Panc1 (cell line): ENCODE measurements around the gene FBXL16. TPM values are rescaled to one million over a fixed set of nuclear protein-coding genes. Genes with fewer than 3 reads are reported as not detected.

Experiments
- ATAC-seq: fragments of 200-7000 bp; cut with Tn5 transposase; 2 replicates; pipeline ENCODE4 v1.9.1; 2020; ENCODE audit warnings: mild to moderate bottlenecking, moderate library complexity
- BruUV-seq: library from RNA; stranded (reverse); fragments of 400-500 nt; replicated peaks from 2 replicates; lab custom pipeline; 2021; lab: Mats Ljungman, UMichigan
- CTCF ChIA-PET: fragments of 300-600 bp; sonication (Branson Sonifier 250); formaldehyde crosslinking; loops from one replicate; lab custom pipeline; 2022; ENCODE audit warnings: antibody characterized with exemption; lab: Charles Lee
- POLR2A ChIA-PET: fragments of 300-600 bp; sonication (Branson Sonifier 250); formaldehyde crosslinking; loops from one replicate; lab custom pipeline; 2022; ENCODE audit warnings: antibody characterized with exemption; lab: Charles Lee
- DNase-seq: peaks from one replicate; pipeline ENCODE4 v3.0.0-alpha.2; 2010; ENCODE audit warnings: low read depth, low spot score
- H3K27ac ChIP-seq: 2 replicates; pipeline ENCODE4 v1.5.1; 2011; ENCODE audit warnings: mild to moderate bottlenecking, low read length, inconsistent platforms
- H3K27me3 ChIP-seq: fragments of 200-500 bp; sonication (Bioruptor generic); 2 replicates; pipeline ENCODE4 v1.6.0; 2014; ENCODE audit warnings: low read length, inconsistent platforms; ENCODE audit not compliant: control insufficient read depth, insufficient read depth
- H3K36me3 ChIP-seq: fragments of 200-500 bp; sonication (Bioruptor generic); 2 replicates; pipeline ENCODE4 v1.5.1; 2014; ENCODE audit warnings: inconsistent platforms, mild to moderate bottlenecking, low read length, moderate library complexity; ENCODE audit not compliant: control insufficient read depth, insufficient read depth
- H3K4me1 ChIP-seq: 2 replicates; pipeline ENCODE4 v1.5.1; 2011; ENCODE audit warnings: inconsistent platforms, mild to moderate bottlenecking, low read length, moderate library complexity; ENCODE audit not compliant: control insufficient read depth, insufficient read depth
- H3K4me3 ChIP-seq, 2 experiments: 2 replicates each; pipeline ENCODE4 v1.5.1; 2011 to 2012; ENCODE audit warnings: low read depth in 2 of 2, low read length in 2 of 2, mild to moderate bottlenecking in 2 of 2, inconsistent platforms in 1 of 2, moderate library complexity in 1 of 2
- H3K9me3 ChIP-seq: fragments of 200-500 bp; sonication (Bioruptor generic); 2 replicates; pipeline ENCODE4 v1.5.1; 2014; ENCODE audit warnings: low read depth, mild to moderate bottlenecking, inconsistent platforms, low read length, moderate library complexity; ENCODE audit not compliant: control insufficient read depth, insufficient read depth
- POLR2AphosphoS5 ChIP-seq: IDR thresholded peaks from 2 replicates; pipeline ENCODE4 v1.6.1; 2012; ENCODE audit warnings: mild to moderate bottlenecking, low read depth, low read length, moderate library complexity
- SIN3A ChIP-seq: IDR thresholded peaks from 2 replicates; pipeline ENCODE4 v1.6.1; 2012; ENCODE audit warnings: low read depth, mild to moderate bottlenecking, low read length, moderate library complexity, borderline replicate concordance; ENCODE audit not compliant: insufficient read depth
- TCF7L2 ChIP-seq: IDR thresholded peaks from 2 replicates; pipeline ENCODE4 v1.6.1; 2011; ENCODE audit warnings: mild to moderate bottlenecking, low read depth, low read length, inconsistent platforms
- in situ Hi-C: cut with HindIII; loops from 2 replicates; pipeline ENCODE4 v1.10.0; 2016; ENCODE audit warnings: low sequenced_read_pairs, low pct_unique_long_range_greater_than_20kb
- intact Hi-C: fragments of 100-400 bp; cut with micrococcal nuclease; formaldehyde crosslinking; loops from one replicate; pipeline ENCODE4 v1.10.0; 2022; ENCODE audit not compliant: unreplicated experiment
- total RNA-seq: library from RNA; stranded (reverse); gene quantifications from one replicate; pipeline ENCODE4 v1.2.1, GENCODE V29; 2021; ENCODE audit not compliant: unreplicated experiment
- TF ChIP-seq, protein P1 (sequence below): fragments of 450-650 bp; IDR thresholded peaks from 2 replicates; pipeline ENCODE4 v1.5.1; 2017; ENCODE audit warnings: mild to moderate bottlenecking
- TF ChIP-seq, protein P2 (sequence below), 2 experiments: IDR thresholded peaks; 2 replicates each; pipeline ENCODE4 v1.6.1; 2011 to 2012; ENCODE audit warnings: low read depth in 2 of 2, control low read depth in 1 of 2, low read length in 1 of 2, mild to moderate bottlenecking in 1 of 2, moderate library complexity in 1 of 2; ENCODE audit not compliant: insufficient read depth in 1 of 2

FBXL16 gene
- total RNA-seq, 1 experiment from 2014 or later, result 28.0 TPM

DNA sequence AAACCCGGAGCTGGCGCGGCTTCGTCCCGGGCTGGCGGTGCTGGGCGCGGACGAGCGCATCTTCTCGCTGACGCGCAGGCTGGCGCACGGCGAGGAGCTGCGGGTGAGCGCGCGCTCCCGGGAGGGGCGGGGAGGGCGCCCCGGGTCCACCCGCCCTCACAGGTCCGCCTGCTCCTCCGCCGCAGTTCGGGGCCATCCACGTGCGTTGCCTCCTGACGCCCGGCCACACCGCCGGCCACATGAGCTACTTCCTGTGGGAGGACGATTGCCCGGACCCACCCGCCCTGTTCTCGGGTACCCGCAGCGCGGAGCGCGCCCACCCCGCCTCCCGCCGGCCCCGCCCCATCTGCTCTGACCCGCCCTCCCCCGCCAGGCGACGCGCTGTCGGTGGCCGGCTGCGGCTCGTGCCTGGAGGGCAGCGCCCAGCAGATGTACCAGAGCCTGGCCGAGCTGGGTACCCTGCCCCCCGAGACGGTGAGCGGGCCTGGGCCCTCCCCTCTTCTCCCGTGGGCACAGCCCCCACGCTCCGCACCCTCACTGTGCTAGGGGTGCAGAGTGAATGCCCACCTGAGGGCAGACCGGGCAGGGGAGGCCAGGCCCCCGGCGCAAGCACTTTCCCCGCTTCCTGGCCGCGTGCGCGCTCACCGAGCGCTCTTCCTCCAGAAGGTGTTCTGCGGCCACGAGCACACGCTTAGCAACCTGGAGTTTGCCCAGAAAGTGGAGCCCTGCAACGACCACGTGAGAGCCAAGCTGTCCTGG, 22.7 kb upstream of the FBXL16 start:
- ChIA-PET POLR2A (interaction anchor here (0.7 kb wide), 1 partner anchor 56 kb away, joined by 10 read pairs; no protein-coding TSS in a partner anchor), CTCF (interaction anchor here (0.8 kb wide), 1 partner anchor 329 kb away, joined by 3 read pairs; no protein-coding TSS in a partner anchor)
- peak; percentile 76; the same call in 1 of the 2 replicates for TF ChIP-seq SIN3A
- TF ChIP-seq POLR2AphosphoS5, result no peak; the same call in none of the 2 replicates
- TF ChIP-seq, protein P1, sequence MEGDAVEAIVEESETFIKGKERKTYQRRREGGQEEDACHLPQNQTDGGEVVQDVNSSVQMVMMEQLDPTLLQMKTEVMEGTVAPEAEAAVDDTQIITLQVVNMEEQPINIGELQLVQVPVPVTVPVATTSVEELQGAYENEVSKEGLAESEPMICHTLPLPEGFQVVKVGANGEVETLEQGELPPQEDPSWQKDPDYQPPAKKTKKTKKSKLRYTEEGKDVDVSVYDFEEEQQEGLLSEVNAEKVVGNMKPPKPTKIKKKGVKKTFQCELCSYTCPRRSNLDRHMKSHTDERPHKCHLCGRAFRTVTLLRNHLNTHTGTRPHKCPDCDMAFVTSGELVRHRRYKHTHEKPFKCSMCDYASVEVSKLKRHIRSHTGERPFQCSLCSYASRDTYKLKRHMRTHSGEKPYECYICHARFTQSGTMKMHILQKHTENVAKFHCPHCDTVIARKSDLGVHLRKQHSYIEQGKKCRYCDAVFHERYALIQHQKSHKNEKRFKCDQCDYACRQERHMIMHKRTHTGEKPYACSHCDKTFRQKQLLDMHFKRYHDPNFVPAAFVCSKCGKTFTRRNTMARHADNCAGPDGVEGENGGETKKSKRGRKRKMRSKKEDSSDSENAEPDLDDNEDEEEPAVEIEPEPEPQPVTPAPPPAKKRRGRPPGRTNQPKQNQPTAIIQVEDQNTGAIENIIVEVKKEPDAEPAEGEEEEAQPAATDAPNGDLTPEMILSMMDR, result no peak
- TF ChIP-seq, protein P2, sequence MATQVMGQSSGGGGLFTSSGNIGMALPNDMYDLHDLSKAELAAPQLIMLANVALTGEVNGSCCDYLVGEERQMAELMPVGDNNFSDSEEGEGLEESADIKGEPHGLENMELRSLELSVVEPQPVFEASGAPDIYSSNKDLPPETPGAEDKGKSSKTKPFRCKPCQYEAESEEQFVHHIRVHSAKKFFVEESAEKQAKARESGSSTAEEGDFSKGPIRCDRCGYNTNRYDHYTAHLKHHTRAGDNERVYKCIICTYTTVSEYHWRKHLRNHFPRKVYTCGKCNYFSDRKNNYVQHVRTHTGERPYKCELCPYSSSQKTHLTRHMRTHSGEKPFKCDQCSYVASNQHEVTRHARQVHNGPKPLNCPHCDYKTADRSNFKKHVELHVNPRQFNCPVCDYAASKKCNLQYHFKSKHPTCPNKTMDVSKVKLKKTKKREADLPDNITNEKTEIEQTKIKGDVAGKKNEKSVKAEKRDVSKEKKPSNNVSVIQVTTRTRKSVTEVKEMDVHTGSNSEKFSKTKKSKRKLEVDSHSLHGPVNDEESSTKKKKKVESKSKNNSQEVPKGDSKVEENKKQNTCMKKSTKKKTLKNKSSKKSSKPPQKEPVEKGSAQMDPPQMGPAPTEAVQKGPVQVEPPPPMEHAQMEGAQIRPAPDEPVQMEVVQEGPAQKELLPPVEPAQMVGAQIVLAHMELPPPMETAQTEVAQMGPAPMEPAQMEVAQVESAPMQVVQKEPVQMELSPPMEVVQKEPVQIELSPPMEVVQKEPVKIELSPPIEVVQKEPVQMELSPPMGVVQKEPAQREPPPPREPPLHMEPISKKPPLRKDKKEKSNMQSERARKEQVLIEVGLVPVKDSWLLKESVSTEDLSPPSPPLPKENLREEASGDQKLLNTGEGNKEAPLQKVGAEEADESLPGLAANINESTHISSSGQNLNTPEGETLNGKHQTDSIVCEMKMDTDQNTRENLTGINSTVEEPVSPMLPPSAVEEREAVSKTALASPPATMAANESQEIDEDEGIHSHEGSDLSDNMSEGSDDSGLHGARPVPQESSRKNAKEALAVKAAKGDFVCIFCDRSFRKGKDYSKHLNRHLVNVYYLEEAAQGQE (IDR thresholded peaks at IDR 0.05; ENCODE audit: insufficient read depth in 1 of 2, low read depth in 2 of 2, low read length in 1 of 2), result 0 out of 4 replicates have a peak, but pooled peaks of 1 of the 2 experiments have one; percentile 45
- Histone ChIP-seq H3K9me3 (no peaks in the 10 kb centered on the region), H3K4me3 (peak overlapping the region; percentile 64 to 74), H3K36me3 (no peaks in the 10 kb centered on the region), H3K4me1 (peaks cover 13% of the 10 kb centered on the region), H3K27ac (peak overlapping the region; percentile 79), H3K27me3 (no peaks in the 10 kb centered on the region)
- no TSS peak for BruUV-seq
- DNase-seq (no peak), ATAC-seq (peak; percentile 60)
- in situ Hi-C loops (no loop called here), intact Hi-C loops (no loop called here)

DNA sequence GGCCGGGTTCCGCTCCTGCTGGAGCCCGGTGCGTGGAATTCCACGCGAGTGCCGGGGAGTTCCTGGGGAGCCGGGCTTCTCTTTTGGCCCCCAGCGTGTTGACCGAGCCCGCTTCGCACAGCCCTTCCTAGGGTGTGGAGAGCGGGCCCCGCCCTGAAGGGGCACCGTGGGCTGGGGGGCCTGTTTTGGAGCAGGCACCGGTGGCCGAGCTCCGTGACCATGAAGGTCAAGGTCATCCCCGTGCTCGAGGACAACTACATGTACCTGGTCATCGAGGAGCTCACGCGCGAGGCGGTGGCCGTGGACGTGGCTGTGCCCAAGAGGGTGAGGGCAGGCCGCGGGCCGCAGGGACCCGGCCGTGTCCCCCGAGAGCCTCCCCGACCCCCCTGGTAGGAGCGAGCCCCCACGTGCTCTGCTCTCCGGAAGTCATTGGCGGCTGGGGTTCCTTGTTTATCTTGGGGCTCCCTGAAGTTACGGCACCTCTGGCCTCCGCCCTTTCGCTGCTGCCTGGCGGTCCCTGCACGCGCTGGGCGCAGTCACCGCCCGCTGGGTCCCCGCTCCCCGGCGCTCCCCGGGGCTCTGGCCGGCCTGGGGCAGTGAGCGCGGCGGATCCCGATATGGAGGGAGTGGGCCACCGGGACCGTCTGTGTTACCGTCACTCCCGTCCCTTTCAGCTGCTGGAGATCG, 21.8 kb upstream of the FBXL16 start:
- CTCF ChIA-PET, result interaction anchor here (0.8 kb wide), 1 partner anchor 329 kb away, joined by 3 read pairs; no protein-coding TSS in a partner anchor
- peaks cover 13% of the 10 kb centered on the region for H3K4me1 ChIP-seq
- peak overlapping the region; percentile 88 for H3K27ac ChIP-seq
- H3K9me3 ChIP-seq, result no peaks in the 10 kb centered on the region
- in situ Hi-C loops, result no loop called here
- H3K36me3 ChIP-seq, result no peaks in the 10 kb centered on the region
- ATAC-seq (peak; percentile 3; the same call in 1 of the 2 replicates), DNase-seq (no peak)
- TF ChIP-seq, protein P1, result no peak
- peak; percentile 10; the same call in 1 of the 2 replicates for TF ChIP-seq POLR2AphosphoS5
- TF ChIP-seq TCF7L2, result no peak
- TF ChIP-seq SIN3A, result peak; percentile 15; the same call in 1 of the 2 replicates
- TF ChIP-seq, protein P2 (IDR thresholded peaks at IDR 0.05; ENCODE audit: insufficient read depth in 1 of 2, low read depth in 2 of 2, low read length in 1 of 2), result no peak
- H3K27me3 ChIP-seq, result no peaks in the 10 kb centered on the region
- BruUV-seq, result no TSS peak
- intact Hi-C loops, result no loop called here
- POLR2A ChIA-PET, result no interaction called here
- peak overlapping the region; percentile 64 to 74 for H3K4me3 ChIP-seq
